GM10266 (cell line): ENCODE measurements around the gene CCDC107.

Source experiments
- DNase-seq: peaks from one replicate; pipeline ENCODE4 v3.0.0; 2012; ENCODE audit errors: extremely low spot score
- TF ChIP-seq, protein P1 (sequence below): IDR thresholded peaks from 2 replicates; pipeline ENCODE4 v1.5.1; 2012; ENCODE audit warnings: mild to moderate bottlenecking, low read depth; ENCODE audit not compliant: control insufficient read depth, insufficient read depth; ENCODE audit errors: missing control alignments

CCDC107 gene

GRCh38 chr9:35688558-35689541 lies 30.8 kb downstream of the CCDC107 start:
- TF ChIP-seq, protein P1, sequence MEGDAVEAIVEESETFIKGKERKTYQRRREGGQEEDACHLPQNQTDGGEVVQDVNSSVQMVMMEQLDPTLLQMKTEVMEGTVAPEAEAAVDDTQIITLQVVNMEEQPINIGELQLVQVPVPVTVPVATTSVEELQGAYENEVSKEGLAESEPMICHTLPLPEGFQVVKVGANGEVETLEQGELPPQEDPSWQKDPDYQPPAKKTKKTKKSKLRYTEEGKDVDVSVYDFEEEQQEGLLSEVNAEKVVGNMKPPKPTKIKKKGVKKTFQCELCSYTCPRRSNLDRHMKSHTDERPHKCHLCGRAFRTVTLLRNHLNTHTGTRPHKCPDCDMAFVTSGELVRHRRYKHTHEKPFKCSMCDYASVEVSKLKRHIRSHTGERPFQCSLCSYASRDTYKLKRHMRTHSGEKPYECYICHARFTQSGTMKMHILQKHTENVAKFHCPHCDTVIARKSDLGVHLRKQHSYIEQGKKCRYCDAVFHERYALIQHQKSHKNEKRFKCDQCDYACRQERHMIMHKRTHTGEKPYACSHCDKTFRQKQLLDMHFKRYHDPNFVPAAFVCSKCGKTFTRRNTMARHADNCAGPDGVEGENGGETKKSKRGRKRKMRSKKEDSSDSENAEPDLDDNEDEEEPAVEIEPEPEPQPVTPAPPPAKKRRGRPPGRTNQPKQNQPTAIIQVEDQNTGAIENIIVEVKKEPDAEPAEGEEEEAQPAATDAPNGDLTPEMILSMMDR, result no peak
- no peak for DNase-seq

- peak; percentile 69 for DNase-seq
Observed at GRCh38 chr9:35689542-35690293, 31.6 kb downstream of the CCDC107 start, which contains the start of gene TPM2. Gene TPM2, minus strand, starts transcription at chr9:35689925. Its CDS starts 108 bp downstream, at chr9:35689817.

GRCh38 chr9:35690294-35690613 lies 32.2 kb downstream of the CCDC107 start:
- TF ChIP-seq, protein P1, result no peak

More at GRCh38 chr9:35689542-35690293, 31.6 kb downstream of the CCDC107 start, which contains the start of gene TPM2:
- TF ChIP-seq, protein P1, result no peak

GRCh38 chr9:35690614-35691333 lies 32.7 kb downstream of the CCDC107 start:
- DNase-seq, result peak; percentile 67
- TF ChIP-seq, protein P1, result no peak

More at GRCh38 chr9:35690294-35690613, 32.2 kb downstream of the CCDC107 start:
- no peak for DNase-seq

GRCh38 chr9:35691334-35691650 lies 33.2 kb downstream of the CCDC107 start:
- TF ChIP-seq, protein P1, result no peak
- peak; percentile 67 for DNase-seq

GRCh38 chr9:35691757-35692301 lies 33.7 kb downstream of the CCDC107 start:
- TF ChIP-seq, protein P1, result no peak
- DNase-seq, result no peak
